CD4-positive, alpha-beta T cell treated with Interleukin-2 at 100 ng/mL for 4 hours (primary cell): ENCODE data around the gene ADGRV1.

Experiments
- DNase-seq: peaks from one replicate; pipeline ENCODE4 v3.0.0-alpha.2; 2020; ENCODE audit warnings: low spot score

The ADGRV1 gene

GRCh38 chr5:91074615-91075014, 516.0 kb downstream of the ADGRV1 start:
- no peak for DNase-seq

- DNase-seq = no peak
These were observed 517.5 kb downstream of the ADGRV1 start for GRCh38 chr5:91076138-91076537.

GRCh38 chr5:91077623-91078022, 519.0 kb downstream of the ADGRV1 start:
- DNase-seq = no peak

GRCh38 chr5:91079037-91079436, 520.4 kb downstream of the ADGRV1 start:
- DNase-seq = no peak

GRCh38 chr5:91089758-91090157, 531.2 kb downstream of the ADGRV1 start:
- DNase-seq = no peak

- DNase-seq = no peak
These were observed 532.4 kb downstream of the ADGRV1 start for GRCh38 chr5:91090995-91091394.

GRCh38 chr5:91091471-91092234, 533.1 kb downstream of the ADGRV1 start:
- no peak for DNase-seq

GRCh38 chr5:91092859-91093783, 534.5 kb downstream of the ADGRV1 start:
- DNase-seq = no peak

GRCh38 chr5:91095313-91095712, 536.7 kb downstream of the ADGRV1 start:
- DNase-seq = no peak

GRCh38 chr5:91095786-91096385, 537.3 kb downstream of the ADGRV1 start:
- no peak for DNase-seq

- no peak for DNase-seq
These were observed 539.9 kb downstream of the ADGRV1 start for GRCh38 chr5:91098541-91098940.

GRCh38 chr5:91101600-91102379, 543.2 kb downstream of the ADGRV1 start:
- peak; percentile 49 for DNase-seq

- DNase-seq = no peak
These were observed 544.9 kb downstream of the ADGRV1 start for GRCh38 chr5:91103353-91104061.

- no peak for DNase-seq
These were observed 545.5 kb downstream of the ADGRV1 start for GRCh38 chr5:91104062-91104448.

GRCh38 chr5:91106842-91107511, 548.4 kb downstream of the ADGRV1 start:
- DNase-seq = no peak

- no peak for DNase-seq
These were observed 551.0 kb downstream of the ADGRV1 start for GRCh38 chr5:91109634-91110033.

GRCh38 chr5:91110686-91111085, 552.1 kb downstream of the ADGRV1 start:
- no peak for DNase-seq

GRCh38 chr5:91111473-91112238, 553.1 kb downstream of the ADGRV1 start:
- no peak for DNase-seq

GRCh38 chr5:91114658-91115057, 556.1 kb downstream of the ADGRV1 start:
- no peak for DNase-seq

- DNase-seq = no peak
These were observed 559.8 kb downstream of the ADGRV1 start for GRCh38 chr5:91118354-91118753.
